HEK293 (cell line): ENCODE data around the gene PEAK3.

Experiments
- CTCF ChIA-PET: fragments of 350-600 bp; formaldehyde crosslinking; extraction: SDS; loops from one replicate; lab custom pipeline; 2021; ENCODE audit warnings: antibody characterized with exemption; lab: Yijun Ruan, JAX
- POLR2A ChIA-PET: fragments of 300-600 bp; formaldehyde crosslinking; extraction: SDS; loops from one replicate; lab custom pipeline; 2020; ENCODE audit warnings: antibody characterized with exemption, inconsistent platforms; lab: Yijun Ruan, JAX
- H3K27ac ChIP-seq: fragments of 200-500 bp; sonication (Bioruptor generic); 2 replicates; pipeline ENCODE4 v1.5.1; 2014; ENCODE audit warnings: low read depth, low read length, control low read depth, inconsistent platforms; ENCODE audit errors: extremely low read depth
- H3K36me3 ChIP-seq, 2 experiments: fragments of 200-500 bp in 1 of 2; sonication (Bioruptor generic) in 1 of 2; 1 replicate in 1 of 2; 2 replicates in 1 of 2; pipeline ENCODE4 v1.5.1; 2014 to 2017; ENCODE audit warnings: inconsistent platforms in 2 of 2, low read length in 2 of 2; ENCODE audit not compliant: control insufficient read depth in 2 of 2, insufficient read depth in 1 of 2
- H3K4me1 ChIP-seq: fragments of 200-500 bp; sonication (Bioruptor generic); 2 replicates; pipeline ENCODE4 v1.5.1; 2014; ENCODE audit warnings: mild to moderate bottlenecking, low read length, inconsistent platforms; ENCODE audit not compliant: control insufficient read depth, insufficient read depth
- H3K4me3 ChIP-seq: 2 replicates; pipeline ENCODE4 v1.5.1; 2011; ENCODE audit warnings: low read depth, mild to moderate bottlenecking, control low read depth, low read length, moderate library complexity
- H3K9me3 ChIP-seq: fragments of 200-500 bp; sonication (Bioruptor generic); 2 replicates; pipeline ENCODE4 v1.5.1; 2014; ENCODE audit warnings: low read depth, low read length, inconsistent platforms; ENCODE audit not compliant: control insufficient read depth, insufficient read depth
- FEZF1 ChIP-seq: fragments of 450-650 bp; formaldehyde crosslinking; IDR thresholded peaks from 2 replicates; pipeline ENCODE4 v1.5.1; 2016; ENCODE audit warnings: missing biosample characterization, missing genetic modification characterization
- GLIS1 ChIP-seq: fragments of 450-650 bp; formaldehyde crosslinking; IDR thresholded peaks from 2 replicates; pipeline ENCODE4 v1.5.1; 2016; ENCODE audit warnings: missing biosample characterization, missing genetic modification characterization
- GLIS2 ChIP-seq: fragments of 450-650 bp; formaldehyde crosslinking; IDR thresholded peaks from 2 replicates; pipeline ENCODE4 v1.5.1; 2016; ENCODE audit warnings: missing biosample characterization, missing genetic modification characterization
- HIC1 ChIP-seq: fragments of 450-650 bp; formaldehyde crosslinking; IDR thresholded peaks from 2 replicates; pipeline ENCODE4 v1.5.1; 2016; ENCODE audit warnings: missing biosample characterization, missing genetic modification characterization
- IKZF3 ChIP-seq: fragments of 450-650 bp; IDR thresholded peaks from 2 replicates; pipeline ENCODE4 v1.5.0; 2018; ENCODE audit warnings: missing biosample characterization, mild to moderate bottlenecking, missing genetic modification characterization, moderate library complexity
- KLF8 ChIP-seq: fragments of 450-650 bp; formaldehyde crosslinking; IDR thresholded peaks from 2 replicates; pipeline ENCODE4 v1.5.1; 2016; ENCODE audit warnings: missing biosample characterization, missing genetic modification characterization
- KLF9 ChIP-seq: fragments of 450-650 bp; formaldehyde crosslinking; IDR thresholded peaks from 2 replicates; pipeline ENCODE4 v1.5.1; 2016; ENCODE audit warnings: missing biosample characterization, missing genetic modification characterization, low read depth
- PATZ1 ChIP-seq: fragments of 450-650 bp; formaldehyde crosslinking; IDR thresholded peaks from 2 replicates; pipeline ENCODE4 v1.5.1; 2016; ENCODE audit warnings: missing biosample characterization, missing genetic modification characterization
- ZBTB8A ChIP-seq: fragments of 450-650 bp; formaldehyde crosslinking; IDR thresholded peaks from 2 replicates; pipeline ENCODE4 v1.5.1; 2016; ENCODE audit warnings: missing biosample characterization, missing genetic modification characterization
- ZFP37 ChIP-seq: fragments of 450-650 bp; formaldehyde crosslinking; IDR thresholded peaks from 2 replicates; pipeline ENCODE4 v1.5.1; 2016; ENCODE audit warnings: missing biosample characterization, missing genetic modification characterization
- ZIC2 ChIP-seq: fragments of 450-650 bp; formaldehyde crosslinking; IDR thresholded peaks from 2 replicates; pipeline ENCODE4 v1.5.1; 2016; ENCODE audit warnings: missing biosample characterization, missing genetic modification characterization
- ZNF132 ChIP-seq: fragments of 450-650 bp; formaldehyde crosslinking; IDR thresholded peaks from 2 replicates; pipeline ENCODE4 v1.5.1; 2017; ENCODE audit warnings: missing biosample characterization, missing genetic modification characterization, borderline replicate concordance
- ZNF146 ChIP-seq: fragments of 450-650 bp; formaldehyde crosslinking; IDR thresholded peaks from 2 replicates; pipeline ENCODE4 v1.5.1; 2016; ENCODE audit warnings: missing biosample characterization, missing genetic modification characterization
- ZNF2 ChIP-seq: fragments of 450-650 bp; formaldehyde crosslinking; IDR thresholded peaks from 2 replicates; pipeline ENCODE4 v1.5.1; 2016; ENCODE audit warnings: missing biosample characterization, missing genetic modification characterization
- ZNF341 ChIP-seq: fragments of 450-650 bp; formaldehyde crosslinking; IDR thresholded peaks from 2 replicates; pipeline ENCODE4; 2016; ENCODE audit warnings: low read depth, missing biosample characterization, missing genetic modification characterization
- ZNF513 ChIP-seq: fragments of 450-650 bp; IDR thresholded peaks from 2 replicates; pipeline ENCODE4 v1.5.1; 2018; ENCODE audit warnings: missing biosample characterization, missing genetic modification characterization
- ZNF600 ChIP-seq: fragments of 450-650 bp; formaldehyde crosslinking; IDR thresholded peaks from 2 replicates; pipeline ENCODE4 v1.5.1; 2016; ENCODE audit warnings: missing biosample characterization, missing genetic modification characterization

Gene PEAK3

GRCh38 chr19:2249880-2250765, 31.9 kb downstream of the PEAK3 start:
- Histone ChIP-seq H3K9me3 (no peaks in the 10 kb centered on the region), H3K4me1 (no peaks in the 10 kb centered on the region), H3K4me3 (no peak overlapping the region), H3K36me3 (peaks cover under 1 to 39% of the 10 kb centered on the region in 2 experiments; a peak in 2 of 3 replicates), H3K27ac (no peak overlapping the region)
- POLR2A ChIA-PET: interaction anchor here (0.6 to 3.4 kb wide), 4 partner anchors 12 to 226 kb away, joined by 3 to 14 read pairs (median 6); partner anchors contain the start of genes GADD45B and PLEKHJ1
- CTCF ChIA-PET: interaction anchor here (0.5 to 0.6 kb wide), 3 partner anchors 11 to 22 kb away, joined by 3 read pairs; no protein-coding TSS in a partner anchor
- TF ChIP-seq IKZF3 (tag by site-specific recombination) (peak; percentile 11; the same call in 1 of the 2 replicates), ZNF132 (tag by site-specific recombination) (no peak), ZNF513 (tag by site-specific recombination) (no peak), KLF8 (peak; percentile 60; the same call in 1 of the 2 replicates), ZIC2 (0 out of 2 replicates have a peak, but pooled peaks have one; percentile 6), HIC1 (tag by site-specific recombination) (peak; percentile 96), ZBTB8A (peak; percentile 30; the same call in 1 of the 2 replicates), ZNF600 (peak; percentile 60), GLIS1 (tag by site-specific recombination) (0 out of 2 replicates have a peak, but pooled peaks have one; percentile 7), ZNF2 (tag by site-specific recombination) (0 out of 2 replicates have a peak, but pooled peaks have one; percentile 17), PATZ1 (tag by site-specific recombination) (peak; percentile 42; the same call in 1 of the 2 replicates), KLF9 (tag by site-specific recombination) (peak; percentile 41; the same call in 1 of the 2 replicates), ZNF146 (tag by site-specific recombination) (no peak), ZFP37 (tag by site-specific recombination) (0 out of 2 replicates have a peak, but pooled peaks have one; percentile 36), ZNF341 (tag by site-specific recombination) (peak; percentile 53; the same call in 1 of the 2 replicates), FEZF1 (tag by site-specific recombination) (no peak), GLIS2 (tag by site-specific recombination) (peak; percentile 33; the same call in 1 of the 2 replicates)
- TF ChIP-seq, all 188 proteins: peak for 13
